HG02642 (cell line): ENCODE data around the gene SMIM3.

Source experiments
- ATAC-seq: cut with Tn5 transposase; IDR thresholded peaks from one replicate; pipeline ENCODE4 v1.9.1; 2021; ENCODE audit warnings: mild to moderate bottlenecking; ENCODE audit not compliant: unreplicated experiment, poor library complexity

Gene SMIM3

DNA sequence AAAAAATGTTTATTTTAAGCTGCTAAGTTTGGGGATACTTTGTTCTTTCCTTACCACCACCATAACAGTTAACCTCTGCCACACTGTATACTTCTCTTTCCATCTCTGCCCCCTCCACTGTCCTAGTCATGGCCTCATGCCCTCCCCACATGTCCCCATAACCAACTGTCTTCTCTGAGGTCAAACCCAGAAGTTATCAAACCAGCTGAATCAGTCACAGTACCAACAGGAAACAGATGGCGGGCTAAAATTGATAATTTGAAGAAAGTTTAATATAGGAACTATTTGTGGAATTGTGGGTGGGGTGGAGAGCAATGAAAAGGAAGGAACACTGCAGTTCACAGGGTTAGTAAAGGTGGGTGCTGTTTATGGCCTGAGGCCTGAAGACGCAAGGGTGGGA, 14.0 kb upstream of the SMIM3 start:
- no peak for ATAC-seq

DNA sequence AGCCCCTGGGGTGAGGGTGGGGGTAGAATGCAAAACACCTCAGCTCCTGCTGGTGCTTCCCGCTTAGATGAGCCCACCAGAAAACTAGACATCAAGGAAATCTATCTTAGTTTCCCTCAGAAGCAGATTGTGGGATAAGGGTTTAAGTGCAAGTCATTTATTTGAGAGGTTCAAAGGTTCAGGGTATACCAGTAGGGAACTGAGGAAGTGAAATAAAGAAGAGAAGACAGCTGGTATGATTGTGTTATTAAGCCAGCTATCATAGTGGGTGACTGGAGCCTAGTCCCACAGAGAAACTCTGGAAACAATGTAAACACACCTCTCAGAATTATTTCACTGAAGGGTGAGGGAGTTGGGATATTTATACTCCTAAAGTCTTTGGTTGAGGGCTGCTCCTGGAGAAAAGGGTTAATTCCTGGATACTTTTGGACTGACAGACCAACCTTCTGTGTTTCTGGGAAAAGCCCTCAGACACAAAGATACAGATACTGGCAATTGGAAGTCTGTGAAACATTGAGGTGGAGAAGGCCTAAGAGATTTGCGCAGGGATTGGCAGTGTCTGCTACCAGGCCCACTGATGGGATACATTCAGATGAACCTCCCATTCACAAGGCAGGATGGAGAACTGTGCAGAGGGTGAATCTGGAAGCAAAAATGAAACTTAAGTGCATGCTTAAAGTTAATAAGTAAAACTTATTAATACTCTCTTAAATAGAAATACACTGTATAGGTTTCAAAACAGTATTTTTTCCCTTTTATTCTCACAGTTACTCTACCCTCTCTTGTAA, 13.4 kb upstream of the SMIM3 start:
- no peak for ATAC-seq

- ATAC-seq: no peak
These were observed 12.8 kb upstream of the SMIM3 start for GRCh38 chr5:150765799-150766169.

GRCh38 chr5:150766251-150766650, 12.3 kb upstream of the SMIM3 start:
- ATAC-seq: no peak

DNA sequence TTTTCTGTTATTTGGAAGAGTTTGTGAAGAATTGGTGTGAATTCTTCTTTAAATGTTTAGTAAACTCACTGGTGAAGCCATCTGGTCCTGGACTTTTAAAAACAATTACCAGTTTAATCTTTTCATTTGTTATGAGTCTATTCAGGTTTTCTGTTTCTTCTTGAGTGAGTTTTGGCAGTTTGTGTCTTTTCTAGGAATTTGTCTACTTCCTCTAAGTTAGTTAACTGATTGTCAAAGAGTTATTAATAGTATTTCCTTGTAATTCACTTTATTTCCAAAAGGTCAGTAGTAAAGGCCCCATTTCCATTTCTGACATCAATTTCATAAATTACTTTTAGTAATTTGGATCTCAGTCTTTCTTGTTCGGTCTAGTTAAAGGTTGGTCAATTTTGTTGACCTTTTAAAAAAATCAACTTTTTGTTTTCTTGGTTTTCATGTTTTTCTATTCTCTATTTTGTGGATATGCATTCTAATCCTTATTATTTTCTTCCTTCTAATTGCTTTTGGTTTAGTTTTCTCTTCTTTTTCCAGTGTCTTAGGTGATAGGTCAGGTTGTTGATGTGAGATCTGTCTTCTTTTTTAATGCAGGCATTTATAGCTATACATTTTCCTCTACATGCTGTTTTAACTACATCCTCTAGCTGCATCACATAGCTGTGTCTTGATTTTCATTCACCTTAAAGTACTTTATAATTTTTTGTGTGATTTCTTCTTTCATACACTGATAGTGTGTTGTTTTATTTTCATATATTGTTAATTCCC, 7.3 kb upstream of the SMIM3 start:
- ATAC-seq: no peak

DNA sequence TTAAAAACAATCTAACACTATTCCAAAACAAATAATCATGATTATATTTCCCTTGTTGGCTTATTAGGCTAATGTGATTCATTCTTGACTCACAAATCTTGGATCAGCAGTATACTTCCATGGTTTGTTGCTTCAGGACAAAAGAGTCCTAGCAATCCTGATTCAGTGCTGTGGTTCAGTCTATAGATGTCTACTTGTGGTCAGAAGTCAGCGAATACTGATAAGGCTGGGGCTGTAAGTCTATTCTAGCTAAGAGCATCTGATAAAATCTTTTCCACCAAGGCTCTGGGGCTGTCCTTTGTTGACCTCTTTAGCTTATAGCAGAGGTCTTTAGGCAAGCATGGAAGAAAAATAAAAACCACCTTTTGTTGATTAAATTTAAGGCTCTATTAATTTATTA, 4.4 kb upstream of the SMIM3 start:
- no peak for ATAC-seq

DNA sequence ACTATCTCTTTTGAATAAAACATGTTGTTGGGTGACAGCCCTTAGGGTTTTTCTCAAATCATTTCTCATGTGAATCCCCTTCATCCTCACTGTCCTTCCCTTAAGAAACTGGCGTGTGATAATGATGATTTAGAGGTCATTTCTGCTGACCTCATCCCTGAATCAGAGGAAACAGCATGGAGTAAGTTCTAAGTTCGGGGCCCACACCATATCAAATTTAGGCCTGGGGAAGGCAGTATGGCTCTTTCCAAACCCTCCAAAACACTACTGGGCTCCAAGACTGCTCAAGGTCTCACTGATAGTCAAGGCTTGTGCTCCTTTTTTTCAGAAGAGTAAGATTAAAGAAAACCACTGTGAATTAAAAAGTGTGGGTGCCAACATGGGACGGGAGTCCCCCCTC, 872 bp upstream of the SMIM3 start:
- ATAC-seq: no peak

GRCh38 chr5:150778088-150778516, 455 bp upstream of the SMIM3 start:
- no peak for ATAC-seq

GRCh38 chr5:150779397-150780186, 1.0 kb downstream of the SMIM3 start:
- peak; percentile 2 for ATAC-seq

DNA sequence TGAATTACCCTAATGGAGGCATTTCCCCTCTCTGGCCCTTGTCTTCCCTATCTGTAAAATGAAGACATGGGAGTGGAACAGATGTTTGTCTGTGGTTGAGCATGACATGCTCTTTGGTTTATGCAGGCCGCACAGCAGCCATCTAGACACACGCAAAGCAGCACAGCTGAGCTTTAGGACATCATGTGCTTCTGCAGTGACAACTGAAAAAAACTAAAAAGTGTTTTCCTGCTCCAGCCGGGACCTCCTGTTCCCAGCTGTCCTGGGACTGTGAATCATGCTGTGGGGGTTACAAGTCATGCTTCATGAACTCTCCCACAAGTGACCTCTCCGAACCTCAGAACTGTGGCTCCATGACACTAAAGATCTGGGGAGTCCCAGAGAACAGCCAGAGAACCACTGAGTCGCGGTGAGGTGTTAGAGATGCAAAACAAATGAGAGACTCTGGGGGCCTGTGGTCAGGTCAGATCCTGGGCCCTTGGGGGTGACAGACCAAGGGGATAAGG, 1.7 kb downstream of the SMIM3 start:
- ATAC-seq: peak; percentile 62

- ATAC-seq: no peak
These were observed 2.3 kb downstream of the SMIM3 start for GRCh38 chr5:150780816-150781221.

- no peak for ATAC-seq
These were observed 3.4 kb downstream of the SMIM3 start for GRCh38 chr5:150781706-150782614.

DNA sequence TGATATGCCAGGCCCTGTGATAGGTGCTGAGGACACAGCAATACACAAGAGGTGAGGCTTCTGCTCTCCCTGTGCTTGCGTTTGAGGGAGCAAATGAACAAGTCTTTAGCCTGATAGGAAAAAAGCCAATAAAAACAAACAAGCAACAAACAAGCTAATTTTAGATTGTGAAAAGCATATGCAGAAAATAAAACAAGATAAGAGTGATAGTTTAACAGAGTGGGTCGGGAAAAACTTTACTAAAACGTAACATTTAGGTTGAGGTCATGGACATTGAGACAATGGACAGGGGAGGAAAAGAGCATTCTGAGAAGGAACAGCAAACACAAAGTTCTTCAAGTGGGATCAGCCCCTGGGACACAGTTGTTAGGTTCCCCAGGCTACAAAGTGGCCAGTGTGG, 4.3 kb downstream of the SMIM3 start:
- no peak for ATAC-seq

- peak; percentile 43 for ATAC-seq
These were observed 4.9 kb downstream of the SMIM3 start for GRCh38 chr5:150783422-150783928.

DNA sequence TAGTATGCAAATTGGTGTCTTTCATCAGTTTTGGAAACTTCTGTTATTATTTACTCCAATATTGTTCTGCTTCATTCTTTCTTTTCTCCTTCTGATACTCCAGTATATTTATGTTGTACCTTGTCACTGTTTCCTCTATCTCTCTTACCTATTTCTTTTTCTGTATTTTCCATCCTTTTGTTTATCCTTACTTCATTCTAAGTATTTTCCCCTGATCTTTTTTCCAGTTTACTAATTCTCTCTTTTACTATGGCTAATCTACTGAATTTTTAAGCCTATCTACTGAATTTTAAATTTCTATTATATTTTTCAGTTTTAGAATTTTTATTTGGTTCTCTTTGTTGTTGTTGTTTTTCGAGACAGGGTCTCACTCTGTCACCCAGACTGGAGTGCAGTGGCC, 7.4 kb downstream of the SMIM3 start:
- no peak for ATAC-seq

- no peak for ATAC-seq
These were observed 8.3 kb downstream of the SMIM3 start for GRCh38 chr5:150786876-150787275.

- no peak for ATAC-seq
These were observed 9.1 kb downstream of the SMIM3 start for GRCh38 chr5:150787656-150788055.

- ATAC-seq: no peak
These were observed 10.4 kb downstream of the SMIM3 start for GRCh38 chr5:150788977-150789376.

- no peak for ATAC-seq
These were observed 10.9 kb downstream of the SMIM3 start for GRCh38 chr5:150789450-150789849.
